ENCODE measurements around the gene NRCAM. TPM values are rescaled to one million over a fixed set of nuclear protein-coding genes. Genes with fewer than 3 reads are reported as not detected.

Gene NRCAM
- total RNA-seq, 6 donors from 2014 or later = 2.5 to 23.0 (median 5.0) TPM

- DNase-seq (peak in 1 of 2 donors; percentile 22), ATAC-seq (ENCODE audit: low FRiP score in 2 of 2) (peak in 1 of 2 donors; percentile 81)
- Histone ChIP-seq H3K36me3 (peaks cover 6 to 72% (median 16%) of the 10 kb centered on the region in 4 donors), H3K27me3 (no peaks in the 10 kb centered on the region), H3K9me3 (no peaks in the 10 kb centered on the region), H3K4me1 (no peaks in the 10 kb centered on the region), H3K27ac (no peak overlapping the region), H3K4me3 (no peak overlapping the region)
- TF ChIP-seq, protein P1, sequence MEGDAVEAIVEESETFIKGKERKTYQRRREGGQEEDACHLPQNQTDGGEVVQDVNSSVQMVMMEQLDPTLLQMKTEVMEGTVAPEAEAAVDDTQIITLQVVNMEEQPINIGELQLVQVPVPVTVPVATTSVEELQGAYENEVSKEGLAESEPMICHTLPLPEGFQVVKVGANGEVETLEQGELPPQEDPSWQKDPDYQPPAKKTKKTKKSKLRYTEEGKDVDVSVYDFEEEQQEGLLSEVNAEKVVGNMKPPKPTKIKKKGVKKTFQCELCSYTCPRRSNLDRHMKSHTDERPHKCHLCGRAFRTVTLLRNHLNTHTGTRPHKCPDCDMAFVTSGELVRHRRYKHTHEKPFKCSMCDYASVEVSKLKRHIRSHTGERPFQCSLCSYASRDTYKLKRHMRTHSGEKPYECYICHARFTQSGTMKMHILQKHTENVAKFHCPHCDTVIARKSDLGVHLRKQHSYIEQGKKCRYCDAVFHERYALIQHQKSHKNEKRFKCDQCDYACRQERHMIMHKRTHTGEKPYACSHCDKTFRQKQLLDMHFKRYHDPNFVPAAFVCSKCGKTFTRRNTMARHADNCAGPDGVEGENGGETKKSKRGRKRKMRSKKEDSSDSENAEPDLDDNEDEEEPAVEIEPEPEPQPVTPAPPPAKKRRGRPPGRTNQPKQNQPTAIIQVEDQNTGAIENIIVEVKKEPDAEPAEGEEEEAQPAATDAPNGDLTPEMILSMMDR (IDR thresholded peaks at IDR 0.05) = peak; percentile 61 to 75 (median 72)
- TF ChIP-seq POLR2A (IDR thresholded peaks at IDR 0.05) = no peak
- 93 to 94% methylated on average over 3 of the region's 3 CpGs for WGBS, 2 donors
Measured at GRCh38 chr7:108497082-108497725, 41.0 kb upstream of the NRCAM start.

- Histone ChIP-seq H3K4me3 (no peak overlapping the region), H3K27me3 (no peaks in the 10 kb centered on the region), H3K36me3 (peaks cover 0 to 56% (median 11%) of the 10 kb centered on the region in 4 donors), H3K27ac (no peak overlapping the region), H3K4me1 (peaks cover 0 to 15% (median 7%) of the 10 kb centered on the region in 4 donors), H3K9me3 (no peaks in the 10 kb centered on the region)
- TF ChIP-seq POLR2A (IDR thresholded peaks at IDR 0.05) (no peak), POLR2AphosphoS5 (IDR thresholded peaks at IDR 0.05) (no peak), EP300 (IDR thresholded peaks at IDR 0.05) (no peak)
- TF ChIP-seq, protein P1 (IDR thresholded peaks at IDR 0.05) = no peak
- DNase-seq (no peak), ATAC-seq (ENCODE audit: low FRiP score in 2 of 2) (no peak)
- WGBS, 2 donors = 86 to 91% methylated on average over 4 of the region's 4 CpGs
Measured at GRCh38 chr7:108492742-108493141, 36.5 kb upstream of the NRCAM start.

DNA sequence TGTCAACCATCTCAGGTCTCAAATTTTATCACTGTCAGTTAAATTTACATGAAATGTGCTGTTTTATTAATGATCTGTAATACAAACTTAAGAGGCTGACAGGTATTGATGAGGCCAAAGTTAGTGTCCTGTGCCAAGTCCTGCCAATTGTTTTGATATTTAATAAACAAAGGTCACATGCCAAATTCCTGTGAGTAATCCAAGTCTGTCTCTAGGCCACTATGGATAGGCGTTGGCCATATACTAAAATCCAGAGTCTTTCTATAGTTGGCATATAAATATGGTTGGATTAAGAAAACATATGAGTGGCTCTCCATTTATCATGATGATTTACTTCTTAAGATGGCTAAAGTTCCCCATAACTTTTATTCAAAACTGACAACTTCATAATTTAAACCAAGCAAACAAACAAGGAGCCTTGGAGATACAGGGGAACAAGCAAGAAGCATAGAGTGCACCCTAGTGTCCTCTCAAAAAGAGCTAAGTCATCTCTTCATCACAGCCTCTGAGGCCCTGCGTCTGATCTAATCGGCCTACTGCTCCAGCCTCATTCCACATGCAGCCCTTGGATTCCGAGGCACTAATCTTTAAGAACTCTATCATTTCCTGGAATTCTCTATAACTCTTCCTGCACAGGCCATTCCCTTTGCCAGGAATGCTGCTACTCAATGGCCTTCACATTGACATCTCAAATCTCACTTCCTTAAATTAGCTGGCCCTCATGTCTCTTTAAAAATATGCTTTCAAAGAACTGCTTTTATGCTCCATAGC, 32.7 kb upstream of the NRCAM start:
- no peak for TF ChIP-seq POLR2AphosphoS5 (IDR thresholded peaks at IDR 0.05)
- H3K36me3 ChIP-seq = peaks cover 0 to 51% (median 6%) of the 10 kb centered on the region in 4 donors

DNA sequence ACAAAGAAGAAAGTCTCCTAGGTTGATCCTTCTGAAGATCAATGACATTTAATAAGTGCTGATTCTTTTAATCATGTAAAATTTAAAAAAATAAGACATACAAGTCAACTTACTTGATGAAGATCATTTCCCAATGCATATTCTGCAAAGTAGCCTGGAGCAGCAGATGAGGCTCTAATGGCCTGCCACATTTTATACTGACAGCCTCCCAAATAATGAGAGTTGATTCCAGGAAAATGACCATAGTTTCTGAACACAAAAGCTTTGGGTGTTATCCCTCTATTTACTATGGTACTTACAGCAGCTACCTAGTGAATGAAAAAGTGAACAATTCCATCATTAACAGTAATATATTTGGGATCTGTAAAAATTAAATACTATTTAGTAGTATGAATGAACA, 31.4 kb upstream of the NRCAM start:
- peaks cover 0 to 15% (median 7%) of the 10 kb centered on the region in 4 donors for H3K4me1 ChIP-seq
- no peaks in the 10 kb centered on the region for H3K27me3 ChIP-seq
- H3K9me3 ChIP-seq = no peaks in the 10 kb centered on the region
- no peak overlapping the region for H3K27ac ChIP-seq
- H3K36me3 ChIP-seq = peaks cover 0 to 53% (median 6%) of the 10 kb centered on the region in 4 donors
- DNase-seq = no peak
- no peak for TF ChIP-seq POLR2A (IDR thresholded peaks at IDR 0.05)
- TF ChIP-seq EP300 (IDR thresholded peaks at IDR 0.05) = no peak
- no peak for TF ChIP-seq POLR2AphosphoS5 (IDR thresholded peaks at IDR 0.05)
- TF ChIP-seq, protein P1 (IDR thresholded peaks at IDR 0.05) = no peak
- no peak for ATAC-seq (ENCODE audit: low FRiP score in 2 of 2)
- no peak overlapping the region for H3K4me3 ChIP-seq

More for the DNA sequence above, 32.7 kb upstream of the NRCAM start:
- 69 to 77% methylated on average over 4 of the region's 4 CpGs for WGBS, 2 donors
- Histone ChIP-seq H3K27me3 (no peaks in the 10 kb centered on the region), H3K4me1 (peaks cover 0 to 15% (median 7%) of the 10 kb centered on the region in 4 donors), H3K27ac (no peak overlapping the region), H3K9me3 (no peaks in the 10 kb centered on the region), H3K4me3 (no peak overlapping the region)
- DNase-seq (no peak), ATAC-seq (ENCODE audit: low FRiP score in 2 of 2) (no peak)

DNA sequence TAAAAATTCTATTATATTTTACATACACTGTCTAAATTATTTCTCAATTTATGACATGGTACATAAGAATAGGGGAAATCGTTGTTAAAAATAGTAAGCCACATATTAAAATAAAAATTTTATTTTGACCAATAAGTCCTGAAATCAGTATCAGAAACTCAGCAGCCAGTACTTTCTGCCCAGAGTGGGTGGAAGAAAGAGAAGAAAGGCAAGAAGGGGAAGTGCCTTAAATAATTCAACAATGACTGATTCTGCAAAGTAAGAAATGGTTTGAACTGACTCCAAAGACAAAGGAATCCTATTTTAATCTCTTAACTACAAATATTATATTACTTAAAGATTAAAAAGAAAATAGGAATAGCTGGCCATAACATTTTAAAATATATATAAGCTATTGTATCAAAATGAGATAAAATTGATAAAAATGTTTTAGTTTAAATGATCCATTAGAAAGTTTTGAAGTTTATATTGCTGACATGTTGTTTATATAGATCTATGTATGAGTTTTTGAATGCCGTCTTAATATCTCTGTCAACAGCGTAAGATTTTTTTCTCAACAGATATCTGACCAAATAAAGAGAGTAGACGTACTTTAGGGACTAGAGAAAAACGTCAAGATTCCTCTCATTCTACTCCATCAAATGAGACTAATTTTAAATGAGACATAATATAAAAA, 30.2 kb upstream of the NRCAM start:
- H3K9me3 ChIP-seq = no peaks in the 10 kb centered on the region
- ATAC-seq (ENCODE audit: low FRiP score in 2 of 2) (no peak), DNase-seq (no peak)
- H3K4me1 ChIP-seq = peaks cover 0 to 15% (median 7%) of the 10 kb centered on the region in 4 donors
- 87 to 90% methylated on average over 5 of the region's 5 CpGs for WGBS, 2 donors
- no peaks in the 10 kb centered on the region for H3K27me3 ChIP-seq
- H3K4me3 ChIP-seq = no peak overlapping the region
- peaks cover 0 to 53% (median 5%) of the 10 kb centered on the region in 4 donors for H3K36me3 ChIP-seq
- H3K27ac ChIP-seq = no peak overlapping the region
- TF ChIP-seq EP300 (IDR thresholded peaks at IDR 0.05) (no peak), POLR2AphosphoS5 (IDR thresholded peaks at IDR 0.05) (no peak), POLR2A (IDR thresholded peaks at IDR 0.05) (no peak)
- TF ChIP-seq, protein P1 (IDR thresholded peaks at IDR 0.05) = no peak
